ENCODE results near the gene GUCA1A.

DNA sequence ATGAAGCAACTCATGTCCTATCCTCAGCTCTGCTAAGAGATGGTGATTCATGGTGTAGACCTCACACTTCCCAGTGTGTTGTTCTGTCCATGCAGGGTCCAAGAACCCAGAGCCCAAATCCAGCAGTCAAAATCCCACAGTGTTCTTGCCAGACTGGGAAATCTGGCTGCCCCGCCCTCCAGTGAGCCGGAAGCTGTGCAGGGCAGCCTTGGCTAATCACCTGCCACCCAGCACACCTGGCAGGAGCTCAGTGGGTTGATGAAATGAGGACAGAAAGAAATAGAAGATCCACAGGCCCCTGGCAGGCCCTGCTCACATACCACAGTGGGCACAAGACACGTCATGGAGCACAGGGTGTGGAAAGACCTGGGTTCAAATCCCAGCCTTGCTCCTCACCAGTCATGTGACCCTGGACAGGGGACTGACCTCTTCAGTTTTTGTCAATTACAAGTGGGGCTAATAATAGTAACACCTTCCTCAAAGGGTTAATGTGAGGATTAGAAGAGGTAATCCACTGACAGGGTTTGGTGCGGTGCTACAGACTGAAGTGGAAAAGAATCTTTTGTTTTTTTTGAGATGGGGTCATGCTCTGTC is 13.6 kb upstream of the GUCA1A start:
- TF ChIP-seq, protein P1, sequence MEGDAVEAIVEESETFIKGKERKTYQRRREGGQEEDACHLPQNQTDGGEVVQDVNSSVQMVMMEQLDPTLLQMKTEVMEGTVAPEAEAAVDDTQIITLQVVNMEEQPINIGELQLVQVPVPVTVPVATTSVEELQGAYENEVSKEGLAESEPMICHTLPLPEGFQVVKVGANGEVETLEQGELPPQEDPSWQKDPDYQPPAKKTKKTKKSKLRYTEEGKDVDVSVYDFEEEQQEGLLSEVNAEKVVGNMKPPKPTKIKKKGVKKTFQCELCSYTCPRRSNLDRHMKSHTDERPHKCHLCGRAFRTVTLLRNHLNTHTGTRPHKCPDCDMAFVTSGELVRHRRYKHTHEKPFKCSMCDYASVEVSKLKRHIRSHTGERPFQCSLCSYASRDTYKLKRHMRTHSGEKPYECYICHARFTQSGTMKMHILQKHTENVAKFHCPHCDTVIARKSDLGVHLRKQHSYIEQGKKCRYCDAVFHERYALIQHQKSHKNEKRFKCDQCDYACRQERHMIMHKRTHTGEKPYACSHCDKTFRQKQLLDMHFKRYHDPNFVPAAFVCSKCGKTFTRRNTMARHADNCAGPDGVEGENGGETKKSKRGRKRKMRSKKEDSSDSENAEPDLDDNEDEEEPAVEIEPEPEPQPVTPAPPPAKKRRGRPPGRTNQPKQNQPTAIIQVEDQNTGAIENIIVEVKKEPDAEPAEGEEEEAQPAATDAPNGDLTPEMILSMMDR (IDR thresholded peaks at IDR 0.05), result no peak
- TF ChIP-seq EP300 (IDR thresholded peaks at IDR 0.05), result no peak

Data from tibial nerve (tissue), 4 donors.